ENCODE measurements around the gene IGFL4. TPM values are rescaled to one million over a fixed set of nuclear protein-coding genes. Genes with fewer than 3 reads are reported as not detected.

IGFL4 gene
- total and polyA plus RNA-seq, 2 of the 8 experiments (the other 6 are each of a cell fraction or from before 2014, with no cell fraction given): 0.05 to 0.11 TPM

- Histone ChIP-seq H3K79me1 (ENCODE audit: low read depth, low read length) (no peaks in the 10 kb centered on the region; the same call in 1 of the 2 replicates), H2AFZ (ENCODE audit: low read length) (no peak overlapping the region), H4K8ac (ENCODE audit: extremely low read depth, insufficient read depth, low read length) (no peak overlapping the region), H2BK12ac (ENCODE audit: low read depth, low read length) (no peak overlapping the region), H3K18ac (ENCODE audit: extremely low read depth, low read length) (no peak overlapping the region), H2AK5ac (ENCODE audit: low read depth, low read length) (no peak overlapping the region), H3K79me2 (ENCODE audit: control insufficient read depth in 1 of 2, insufficient read depth in 2 of 2, low read length in 2 of 2) (no peaks in the 10 kb centered on the region), H2BK5ac (ENCODE audit: low read depth, low read length) (no peak overlapping the region), H3K4me1 (replicated peaks in 1 of 4; ENCODE audit: control insufficient read depth in 3 of 4, insufficient read depth in 4 of 4, low read length in 3 of 4) (peaks cover 0 to 2% (median 1%) of the 10 kb centered on the region in 4 experiments; a peak in 2 of 7 replicates), H3K4me3 (ENCODE audit: extremely low read depth in 1 of 4, insufficient read depth in 2 of 4, low read depth in 3 of 4, low read length in 4 of 4) (no peak overlapping the region), H2BK120ac (replicated peaks; ENCODE audit: low read depth, low read length) (no peak overlapping the region), H3K27me3 (replicated peaks in 1 of 4; ENCODE audit: control insufficient read depth in 3 of 4, extremely low read depth in 1 of 4, insufficient read depth in 3 of 4, low read length in 3 of 4) (no peaks in the 10 kb centered on the region), H3K4ac (replicated peaks; ENCODE audit: insufficient read length, low read depth, low read length) (no peak overlapping the region), H3K23ac (ENCODE audit: insufficient read length) (no peak overlapping the region), H3K27ac (ENCODE audit: low read depth, low read length) (no peak overlapping the region), H3K23me2 (ENCODE audit: low read depth, low read length) (no peaks in the 10 kb centered on the region), H3K36me3 (ENCODE audit: control insufficient read depth in 2 of 4, insufficient read depth in 4 of 4, low read length in 3 of 4) (peaks cover 0 to 9% (median 0%) of the 10 kb centered on the region in 4 experiments; a peak in 4 of 8 replicates), H3K14ac (ENCODE audit: insufficient read length) (no peak overlapping the region), H2BK15ac (ENCODE audit: low read length) (no peak overlapping the region), H3K4me2 (ENCODE audit: insufficient read depth in 1 of 2, low read depth in 2 of 2, low read length in 2 of 2) (no peak overlapping the region), H4K5ac (ENCODE audit: insufficient read length, low read depth, low read length) (no peak overlapping the region), H3K9me3 (ENCODE audit: insufficient read depth in 2 of 2, low read depth in 1 of 2, low read length in 1 of 2) (no peaks in the 10 kb centered on the region), H4K20me1 (replicated peaks in 1 of 2; ENCODE audit: control insufficient read depth in 1 of 2, insufficient read depth in 2 of 2, low read length in 2 of 2) (peaks cover 7 to 8% of the 10 kb centered on the region in 2 experiments), H2BK20ac (ENCODE audit: low read length) (no peak overlapping the region), H3K9ac (replicated peaks in 1 of 4; ENCODE audit: extremely low read depth in 1 of 4, low read depth in 3 of 4, low read length in 3 of 4) (no peak overlapping the region), H3K56ac (replicated peaks; ENCODE audit: insufficient read length, low read depth, low read length) (no peak overlapping the region), H4K91ac (replicated peaks; ENCODE audit: insufficient read length, low read length) (no peak overlapping the region)
- FAIRE-seq: no peak
- WGBS, 2 experiments (ENCODE audit: extremely low coverage in 1 of 2, insufficient coverage in 1 of 2, insufficient read length in 1 of 2, insufficient replicate concordance in 2 of 2, low coverage in 1 of 2, low lambda C conversion rate in 2 of 2, missing lambda C conversion rate in 1 of 2): 94% methylated on average over 11 of the region's 13 CpGs; no CpG with 5 or more reads in 1 of the 2 experiments
- ChIA-PET POLR2A (ENCODE audit: partially characterized antibody) (interaction anchor here (1.3 to 1.5 kb wide), 2 partner anchors 11 to 78 kb away, joined by 3 to 4 read pairs; partner anchors contain the start of gene CCDC61), CTCF (ENCODE audit: partially characterized antibody) (interaction anchor here (0.6 to 1.5 kb wide), 7 partner anchors 11 to 225 kb away, joined by 3 to 5 read pairs (median 3); no protein-coding TSS in a partner anchor)
- no peak for DNase-seq (ENCODE audit: low read depth in 1 of 2, low spot score in 2 of 2)
- TF ChIP-seq JUN (IDR thresholded peaks at IDR 0.05; ENCODE audit: low read depth, low read length) (no peak), SIRT6 (IDR thresholded peaks at IDR 0.05; ENCODE audit: low read length) (no peak), TBP (IDR thresholded peaks at IDR 0.05; ENCODE audit: low read depth, low read length) (no peak), TEAD4 (IDR thresholded peaks at IDR 0.05; ENCODE audit: low read depth, low read length) (no peak), KDM5A (IDR thresholded peaks at IDR 0.05; ENCODE audit: low read length) (no peak), POLR2A (IDR thresholded peaks at IDR 0.05; ENCODE audit: control extremely low read depth in 1 of 2, low read depth in 2 of 2, low read length in 2 of 2) (no peak), CHD2 (IDR thresholded peaks at IDR 0.05; ENCODE audit: low read length) (no peak), NANOG (IDR thresholded peaks at IDR 0.05; ENCODE audit: insufficient read depth, low read depth, low read length, poor library complexity, severe bottlenecking) (no peak), POLR2AphosphoS5 (IDR thresholded peaks at IDR 0.05; ENCODE audit: low read depth, low read length) (no peak), MAX (IDR thresholded peaks at IDR 0.05) (no peak), EZH2 (IDR thresholded peaks at IDR 0.05; ENCODE audit: low read depth, low read length, severe bottlenecking) (no peak)
- TF ChIP-seq, protein P1, sequence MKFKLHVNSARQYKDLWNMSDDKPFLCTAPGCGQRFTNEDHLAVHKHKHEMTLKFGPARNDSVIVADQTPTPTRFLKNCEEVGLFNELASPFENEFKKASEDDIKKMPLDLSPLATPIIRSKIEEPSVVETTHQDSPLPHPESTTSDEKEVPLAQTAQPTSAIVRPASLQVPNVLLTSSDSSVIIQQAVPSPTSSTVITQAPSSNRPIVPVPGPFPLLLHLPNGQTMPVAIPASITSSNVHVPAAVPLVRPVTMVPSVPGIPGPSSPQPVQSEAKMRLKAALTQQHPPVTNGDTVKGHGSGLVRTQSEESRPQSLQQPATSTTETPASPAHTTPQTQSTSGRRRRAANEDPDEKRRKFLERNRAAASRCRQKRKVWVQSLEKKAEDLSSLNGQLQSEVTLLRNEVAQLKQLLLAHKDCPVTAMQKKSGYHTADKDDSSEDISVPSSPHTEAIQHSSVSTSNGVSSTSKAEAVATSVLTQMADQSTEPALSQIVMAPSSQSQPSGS (IDR thresholded peaks at IDR 0.05; ENCODE audit: low read length): no peak
These were observed 34.4 kb downstream of the IGFL4 start for GRCh38 chr19:46006411-46006810.
